ENCODE measurements around the gene CERKL.

CERKL gene

DNA sequence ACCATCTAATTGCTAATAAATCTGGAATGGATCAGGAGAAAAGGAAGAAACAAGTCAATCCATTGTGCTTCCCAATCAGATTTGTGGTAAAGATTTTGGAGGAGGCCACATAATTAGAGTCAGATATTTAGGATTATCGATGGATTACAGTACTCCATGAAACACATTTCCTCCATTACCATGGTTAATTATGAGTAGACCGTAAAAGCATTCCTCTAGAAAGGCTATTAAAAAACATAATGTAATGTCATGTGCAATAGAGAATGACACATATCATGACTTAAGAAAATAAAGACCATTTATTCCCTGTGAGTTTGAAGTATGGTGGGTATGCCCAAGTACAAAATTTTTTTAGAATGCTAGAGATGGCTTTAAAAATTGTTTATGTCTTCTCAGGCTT lies 103.7 kb downstream of the CERKL start:
- H3K4me1 ChIP-seq (ENCODE audit: insufficient read depth, poor library complexity, severe bottlenecking), result peaks cover 5% of the 10 kb centered on the region
- peak overlapping the region; percentile 85 for H3K27ac ChIP-seq (ENCODE audit: poor library complexity, severe bottlenecking)
- DNase-seq (ENCODE audit: low spot score) (no peak), ATAC-seq (ENCODE audit: low read depth) (peak; percentile 7; the same call in 1 of the 3 replicates)
- no peaks in the 10 kb centered on the region for H3K36me3 ChIP-seq (ENCODE audit: low read depth)
- H3K9me3 ChIP-seq (ENCODE audit: severe bottlenecking), result no peaks in the 10 kb centered on the region
- no peak overlapping the region for H3K4me3 ChIP-seq (ENCODE audit: severe bottlenecking)
- no peaks in the 10 kb centered on the region for H3K27me3 ChIP-seq (ENCODE audit: insufficient read depth, poor library complexity, severe bottlenecking)
- TF ChIP-seq, protein P1, sequence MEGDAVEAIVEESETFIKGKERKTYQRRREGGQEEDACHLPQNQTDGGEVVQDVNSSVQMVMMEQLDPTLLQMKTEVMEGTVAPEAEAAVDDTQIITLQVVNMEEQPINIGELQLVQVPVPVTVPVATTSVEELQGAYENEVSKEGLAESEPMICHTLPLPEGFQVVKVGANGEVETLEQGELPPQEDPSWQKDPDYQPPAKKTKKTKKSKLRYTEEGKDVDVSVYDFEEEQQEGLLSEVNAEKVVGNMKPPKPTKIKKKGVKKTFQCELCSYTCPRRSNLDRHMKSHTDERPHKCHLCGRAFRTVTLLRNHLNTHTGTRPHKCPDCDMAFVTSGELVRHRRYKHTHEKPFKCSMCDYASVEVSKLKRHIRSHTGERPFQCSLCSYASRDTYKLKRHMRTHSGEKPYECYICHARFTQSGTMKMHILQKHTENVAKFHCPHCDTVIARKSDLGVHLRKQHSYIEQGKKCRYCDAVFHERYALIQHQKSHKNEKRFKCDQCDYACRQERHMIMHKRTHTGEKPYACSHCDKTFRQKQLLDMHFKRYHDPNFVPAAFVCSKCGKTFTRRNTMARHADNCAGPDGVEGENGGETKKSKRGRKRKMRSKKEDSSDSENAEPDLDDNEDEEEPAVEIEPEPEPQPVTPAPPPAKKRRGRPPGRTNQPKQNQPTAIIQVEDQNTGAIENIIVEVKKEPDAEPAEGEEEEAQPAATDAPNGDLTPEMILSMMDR (IDR thresholded peaks at IDR 0.05; ENCODE audit: poor library complexity, severe bottlenecking), result no peak

DNA sequence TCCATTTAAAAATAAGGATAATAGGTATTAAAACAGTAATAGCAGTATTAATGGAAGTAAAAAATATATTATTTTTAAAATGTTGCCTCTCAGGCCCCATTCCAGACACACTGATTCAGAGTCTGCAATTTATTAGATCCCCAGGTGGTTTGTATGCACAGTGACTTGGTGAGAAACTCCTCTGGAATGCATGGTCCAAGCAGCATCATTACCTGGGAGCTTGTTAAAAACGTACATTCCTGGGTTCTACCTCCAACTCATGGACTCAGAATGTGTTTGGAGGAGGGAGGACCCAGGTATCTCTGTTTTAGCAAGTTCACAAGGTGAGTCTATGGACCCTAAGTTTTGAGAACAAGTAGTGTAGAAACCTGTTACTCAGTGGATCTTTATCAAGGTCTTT lies 104.1 kb downstream of the CERKL start:
- H3K27ac ChIP-seq (ENCODE audit: poor library complexity, severe bottlenecking), result peak overlapping the region; percentile 85
- H3K9me3 ChIP-seq (ENCODE audit: severe bottlenecking), result no peaks in the 10 kb centered on the region
- no peak overlapping the region for H3K4me3 ChIP-seq (ENCODE audit: severe bottlenecking)
- TF ChIP-seq, protein P1 (IDR thresholded peaks at IDR 0.05; ENCODE audit: poor library complexity, severe bottlenecking), result no peak
- H3K4me1 ChIP-seq (ENCODE audit: insufficient read depth, poor library complexity, severe bottlenecking), result peaks cover 5% of the 10 kb centered on the region
- ATAC-seq (ENCODE audit: low read depth) (peak; percentile 100), DNase-seq (ENCODE audit: low spot score) (peak; percentile 48)
- no peaks in the 10 kb centered on the region for H3K27me3 ChIP-seq (ENCODE audit: insufficient read depth, poor library complexity, severe bottlenecking)
- H3K36me3 ChIP-seq (ENCODE audit: low read depth), result no peaks in the 10 kb centered on the region

DNA sequence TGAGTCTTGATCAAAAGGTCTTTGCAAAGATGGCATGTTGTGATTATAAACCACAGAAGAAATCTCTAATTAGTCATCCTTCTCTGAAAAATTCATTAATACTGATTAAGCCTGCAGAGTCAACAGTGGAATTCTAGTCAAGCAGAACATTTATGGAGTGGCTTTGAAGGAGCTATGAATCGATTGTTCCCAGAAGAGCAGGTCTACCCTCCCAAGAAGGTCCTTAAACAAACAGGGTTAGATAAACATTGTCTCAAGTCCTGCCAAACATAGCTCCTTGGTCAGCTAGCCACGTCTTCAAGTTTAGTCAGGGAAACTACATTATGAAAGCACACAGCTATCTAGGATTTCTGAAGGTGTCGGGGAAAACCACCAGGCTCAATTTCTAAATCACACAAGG lies 110.8 kb downstream of the CERKL start:
- H3K9me3 ChIP-seq (ENCODE audit: severe bottlenecking), result no peaks in the 10 kb centered on the region
- H3K27me3 ChIP-seq (ENCODE audit: insufficient read depth, poor library complexity, severe bottlenecking), result no peaks in the 10 kb centered on the region
- DNase-seq (ENCODE audit: low spot score), result no peak
- no peak overlapping the region for H3K27ac ChIP-seq (ENCODE audit: poor library complexity, severe bottlenecking)
- H3K4me1 ChIP-seq (ENCODE audit: insufficient read depth, poor library complexity, severe bottlenecking), result no peaks in the 10 kb centered on the region
- ATAC-seq (ENCODE audit: low read depth), result peak; percentile 81
- H3K36me3 ChIP-seq (ENCODE audit: low read depth), result no peaks in the 10 kb centered on the region
- H3K4me3 ChIP-seq (ENCODE audit: severe bottlenecking), result no peak overlapping the region
- TF ChIP-seq, protein P1 (IDR thresholded peaks at IDR 0.05; ENCODE audit: poor library complexity, severe bottlenecking), result no peak

DNA sequence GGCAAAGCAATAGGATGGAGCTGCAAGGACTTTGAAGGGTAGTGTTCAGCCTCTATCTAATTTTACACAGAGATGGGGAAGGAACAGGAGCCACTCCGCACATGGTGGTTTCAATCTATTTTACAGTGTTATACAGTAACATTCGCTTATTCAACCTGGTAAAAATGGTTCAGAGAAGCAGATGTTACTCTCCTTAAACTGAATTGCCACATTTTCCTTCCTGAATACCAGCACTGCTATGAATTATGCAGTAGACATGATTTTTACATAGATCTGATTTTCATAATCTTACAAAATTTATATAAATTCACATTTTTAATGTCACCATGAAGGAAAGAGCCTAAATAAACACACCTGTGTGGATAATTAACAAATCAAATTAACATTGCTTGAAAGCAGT lies 114.7 kb downstream of the CERKL start:
- H3K4me3 ChIP-seq (ENCODE audit: severe bottlenecking), result no peak overlapping the region
- H3K4me1 ChIP-seq (ENCODE audit: insufficient read depth, poor library complexity, severe bottlenecking), result no peaks in the 10 kb centered on the region
- ATAC-seq (ENCODE audit: low read depth) (no peak), DNase-seq (ENCODE audit: low spot score) (no peak)
- H3K36me3 ChIP-seq (ENCODE audit: low read depth), result no peaks in the 10 kb centered on the region
- H3K9me3 ChIP-seq (ENCODE audit: severe bottlenecking), result no peaks in the 10 kb centered on the region
- no peak overlapping the region for H3K27ac ChIP-seq (ENCODE audit: poor library complexity, severe bottlenecking)
- no peaks in the 10 kb centered on the region for H3K27me3 ChIP-seq (ENCODE audit: insufficient read depth, poor library complexity, severe bottlenecking)
- TF ChIP-seq, protein P1 (IDR thresholded peaks at IDR 0.05; ENCODE audit: poor library complexity, severe bottlenecking), result no peak

DNA sequence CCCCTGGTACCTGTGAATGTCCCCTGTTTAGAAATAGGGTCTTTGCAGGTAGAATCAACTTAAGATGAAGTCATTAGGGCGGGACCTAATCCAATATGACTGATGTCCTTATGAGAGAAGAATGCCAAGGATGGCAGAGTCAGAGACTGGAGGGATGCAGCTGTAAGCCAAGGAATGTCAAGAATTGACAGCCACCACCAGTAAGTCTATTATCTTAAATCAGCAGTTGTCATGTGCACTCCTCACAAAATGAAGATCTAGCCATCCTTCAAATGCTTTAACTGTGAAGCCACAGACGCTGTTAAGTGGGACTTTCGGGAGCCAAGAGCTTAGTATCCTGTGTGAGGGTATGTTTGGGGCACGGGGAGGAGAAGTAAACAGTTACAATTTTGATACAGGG lies 116.5 kb downstream of the CERKL start:
- no peak for DNase-seq (ENCODE audit: low spot score)
- no peak overlapping the region for H3K27ac ChIP-seq (ENCODE audit: poor library complexity, severe bottlenecking)
- no peaks in the 10 kb centered on the region for H3K9me3 ChIP-seq (ENCODE audit: severe bottlenecking)
- H3K36me3 ChIP-seq (ENCODE audit: low read depth), result no peaks in the 10 kb centered on the region
- H3K4me3 ChIP-seq (ENCODE audit: severe bottlenecking), result no peak overlapping the region
- no peak for ATAC-seq (ENCODE audit: low read depth)
- H3K27me3 ChIP-seq (ENCODE audit: insufficient read depth, poor library complexity, severe bottlenecking), result no peaks in the 10 kb centered on the region
- no peaks in the 10 kb centered on the region for H3K4me1 ChIP-seq (ENCODE audit: insufficient read depth, poor library complexity, severe bottlenecking)
- TF ChIP-seq, protein P1 (IDR thresholded peaks at IDR 0.05; ENCODE audit: poor library complexity, severe bottlenecking), result no peak
